B cell (primary cell): ENCODE data around the gene RFTN2. TPM values are rescaled to one million over a fixed set of nuclear protein-coding genes. Genes with fewer than 3 reads are reported as not detected.

Experiments used
- ATAC-seq: fragments of 200-7000 bp; cut with Tn5 transposase; one replicate; pipeline ENCODE4 v1.10.0; 2021; ENCODE audit warnings: low read depth, mild to moderate bottlenecking, moderate number of reproducible peaks, moderate library complexity
- CTCF ChIA-PET: fragments of 350-600 bp; sonication (Branson Sonifier 250); formaldehyde crosslinking; loops from one replicate; lab custom pipeline; 2021; ENCODE audit warnings: antibody characterized with exemption, inconsistent platforms; lab: Charles Lee
- POLR2A ChIA-PET: fragments of 350-600 bp; sonication (Branson Sonifier 250); formaldehyde crosslinking; loops from one replicate; lab custom pipeline; 2021; ENCODE audit warnings: antibody characterized with exemption; lab: Charles Lee
- DNase-seq: peaks from one replicate; pipeline ENCODE4 v3.0.0; 2013
- H2AFZ ChIP-seq: 2 replicates; pipeline ENCODE4 v1.6.1; 2012; ENCODE audit warnings: mild to moderate bottlenecking, low read depth, low read length; ENCODE audit not compliant: insufficient read depth, poor library complexity, severe bottlenecking
- H3K27ac ChIP-seq, 2 donors: 1 replicate in 1 of 2; 2 replicates in 1 of 2; pipeline ENCODE4 v1.5.1; 2012 to 2013; ENCODE audit warnings: low read length in 2 of 2, mild to moderate bottlenecking in 2 of 2, moderate library complexity in 1 of 2
- H3K27me3 ChIP-seq, 4 experiments: fragments of 200-600 bp in 1 of 4; sonication (generic) in 1 of 4; replicated peaks in 1 of 4; 1 replicate in 2 of 4; 2 replicates in 2 of 4; pipeline versions ENCODE4 v1.6.1 to v1.7.0; 2013 to 2016; ENCODE audit warnings: low read length in 3 of 4, mild to moderate bottlenecking in 2 of 4, mixed read lengths in 1 of 4, moderate library complexity in 1 of 4; ENCODE audit not compliant: insufficient read depth in 4 of 4, control insufficient read depth in 3 of 4; ENCODE audit errors: control extremely low read depth in 1 of 4
- H3K36me3 ChIP-seq, 2 experiments: replicated peaks in 1 of 2; 1 replicate in 1 of 2; 2 replicates in 1 of 2; pipeline versions ENCODE4 v1.6.1 to v1.7.1; 2013; ENCODE audit warnings: low read length in 1 of 2; ENCODE audit not compliant: insufficient read depth in 2 of 2, control insufficient read depth in 1 of 2; ENCODE audit errors: control extremely low read depth in 1 of 2, extremely low read depth in 1 of 2
- H3K4me1 ChIP-seq, 2 donors: fragments of 200-600 bp in 1 of 2; sonication (generic) in 1 of 2; 1 replicate in 1 of 2; 2 replicates in 1 of 2; pipeline versions ENCODE4 v1.5.1 to v1.6.1; 2013 to 2017; ENCODE audit warnings: low read length in 2 of 2; ENCODE audit not compliant: control insufficient read depth in 2 of 2, insufficient read depth in 2 of 2
- H3K4me2 ChIP-seq: replicated peaks from 2 replicates; pipeline ENCODE3; 2012; ENCODE audit warnings: mild to moderate bottlenecking, low read depth, low read length; ENCODE audit not compliant: poor library complexity, severe bottlenecking
- H3K4me3 ChIP-seq, 5 experiments: fragments of 200-600 bp in 1 of 5; sonication (generic) in 1 of 5; 1 replicate in 3 of 5; 2 replicates in 2 of 5; pipeline versions ENCODE4 v1.5.1 to v1.7.0; 2011 to 2016; ENCODE audit warnings: low read length in 4 of 5, mild to moderate bottlenecking in 4 of 5, low read depth in 2 of 5, control low read depth in 1 of 5, moderate library complexity in 1 of 5; ENCODE audit not compliant: insufficient read depth in 1 of 5; ENCODE audit errors: control extremely low read depth in 1 of 5, extremely low read depth in 1 of 5
- H3K79me2 ChIP-seq: fragments of 200-600 bp; sonication (generic); one replicate; pipeline ENCODE4 v1.6.0; 2016; ENCODE audit warnings: low read length; ENCODE audit not compliant: control insufficient read depth, insufficient read depth
- H3K9ac ChIP-seq: fragments of 200-600 bp; sonication (generic); 2 replicates; pipeline ENCODE4 v1.6.1; 2017; ENCODE audit warnings: mild to moderate bottlenecking, low read length, moderate library complexity
- H3K9me3 ChIP-seq, 3 donors: one replicate each; pipeline versions ENCODE4 v1.6.1 to v1.7.1; 2013; ENCODE audit warnings: low read length in 2 of 3; ENCODE audit not compliant: control insufficient read depth in 2 of 3, insufficient read depth in 1 of 3; ENCODE audit errors: control extremely low read depth in 1 of 3
- H4K20me1 ChIP-seq: 2 replicates; pipeline ENCODE4 v1.6.0; 2012; ENCODE audit warnings: mild to moderate bottlenecking, low read length; ENCODE audit not compliant: insufficient read depth, control insufficient read depth, poor library complexity, severe bottlenecking
- H3K27ac Mint-ChIP-seq: one replicate; pipeline ENCODE4 v1.8.0; 2021; ENCODE audit warnings: mixed read lengths
- H3K27me3 Mint-ChIP-seq: one replicate; pipeline ENCODE4 v1.8.0; 2021; ENCODE audit warnings: mixed read lengths
- H3K4me1 Mint-ChIP-seq: one replicate; pipeline ENCODE4 v1.8.0; 2021; ENCODE audit warnings: mixed read lengths
- H3K4me3 Mint-ChIP-seq: one replicate; pipeline ENCODE4 v1.8.0; 2021; ENCODE audit warnings: mixed read lengths
- H3K9me3 Mint-ChIP-seq: one replicate; pipeline ENCODE4 v1.8.0; 2022; ENCODE audit warnings: mixed read lengths; ENCODE audit not compliant: insufficient read depth
- EZH2 ChIP-seq: IDR thresholded peaks from 2 replicates; pipeline ENCODE4 v1.6.1; 2012; ENCODE audit warnings: borderline replicate concordance, low read depth, mild to moderate bottlenecking, moderate library complexity, low read length; ENCODE audit not compliant: insufficient read depth, poor library complexity, severe bottlenecking
- WGBS: methylation state at CpG from one replicate; pipeline ENCODE4 v1.1.5; 2013; ENCODE audit warnings: missing lambda C conversion rate; ENCODE audit not compliant: insufficient coverage; 5-methylcytosine and 5-hydroxymethylcytosine counted together
- intact Hi-C: fragments of 100-400 bp; cut with micrococcal nuclease; formaldehyde crosslinking; loops from one replicate; pipeline ENCODE4 v1.10.0; 2022
- polyA plus RNA-seq: library from polyadenylated mRNA; depleted of rRNA; stranded (reverse); fragments of >200 nt; gene quantifications from 2 replicates; pipeline ENCODE4 v1.2.3, GENCODE V29; 2012
- total RNA-seq, 2 donors: library from RNA; stranded (reverse); fragments of 120-200 nt in 1 of 2; gene quantifications; 1 replicate in 1 of 2; 2 replicates in 1 of 2; pipeline versions ENCODE4 v1.2.3 to v1.2.4, GENCODE V29; 2013 to 2022
- TF ChIP-seq, protein P1 (sequence below): fragments of 200-600 bp; IDR thresholded peaks from one replicate; pipeline ENCODE4 v1.8.0; 2022; ENCODE audit warnings: antibody characterized with exemption, mild to moderate bottlenecking

Gene RFTN2
- total and polyA plus RNA-seq, 2 donors (not counting 1 experiment from before 2014, with no cell fraction given): not detected

DNA sequence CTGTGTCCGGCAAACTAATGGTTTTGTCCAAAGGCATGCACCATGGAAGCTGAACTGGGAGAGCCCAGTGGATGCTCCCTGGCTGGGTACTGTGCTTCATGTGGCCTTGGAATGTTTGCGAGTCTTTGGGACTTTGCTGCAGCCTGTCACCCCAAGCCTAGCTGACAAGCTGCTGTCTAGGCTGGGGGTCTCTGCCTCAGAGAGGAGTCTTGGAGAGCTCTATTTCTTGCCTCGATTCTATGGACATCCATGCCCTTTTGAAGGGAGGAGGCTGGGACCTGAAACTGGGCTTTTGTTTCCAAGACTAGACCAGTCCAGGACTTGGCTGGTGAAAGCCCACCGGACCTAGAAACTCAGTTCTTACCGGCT, 31.4 kb upstream of the RFTN2 start:
- Histone ChIP-seq H3K4me2 (peak overlapping the region; percentile 95), H3K36me3 (peaks cover 6% of the 10 kb centered on the region in 2 experiments), H3K4me1 (peaks cover 31 to 33% of the 10 kb centered on the region in 2 donors), H3K27ac (no peak overlapping the region), H3K9me3 (peaks cover 0 to 1% (median 0%) of the 10 kb centered on the region in 3 donors), H3K4me3 (peak overlapping the region in 3 of 5 experiments; percentile 78 to 85 (median 80)), H4K20me1 (peaks cover 30% of the 10 kb centered on the region), H2AFZ (no peak overlapping the region), H3K79me2 (peaks cover 43% of the 10 kb centered on the region), H3K9ac (peak overlapping the region; percentile 85), H3K27me3 (peaks cover 0 to 2% (median 0%) of the 10 kb centered on the region in 4 experiments)
- Mint-ChIP-seq H3K4me3 (peak overlapping the region; percentile 92), H3K27ac (no peak overlapping the region), H3K27me3 (peaks cover 3% of the 10 kb centered on the region), H3K4me1 (peaks cover 50% of the 10 kb centered on the region), H3K9me3 (no peaks in the 10 kb centered on the region)
- CTCF ChIA-PET: interaction anchor here (2.0 to 3.4 kb wide), 3 partner anchors 9 to 590 kb away, joined by 11 to 15 read pairs (median 13); no protein-coding TSS in a partner anchor
- 95% methylated on average over 2 of the region's 5 CpGs for WGBS
- intact Hi-C loops: loop anchor here (1.0 to 10.0 kb wide), 3 partner anchors 71 to 782 kb away; partner anchors contain the start of genes MOB4 and PGAP1
- TF ChIP-seq, protein P1, sequence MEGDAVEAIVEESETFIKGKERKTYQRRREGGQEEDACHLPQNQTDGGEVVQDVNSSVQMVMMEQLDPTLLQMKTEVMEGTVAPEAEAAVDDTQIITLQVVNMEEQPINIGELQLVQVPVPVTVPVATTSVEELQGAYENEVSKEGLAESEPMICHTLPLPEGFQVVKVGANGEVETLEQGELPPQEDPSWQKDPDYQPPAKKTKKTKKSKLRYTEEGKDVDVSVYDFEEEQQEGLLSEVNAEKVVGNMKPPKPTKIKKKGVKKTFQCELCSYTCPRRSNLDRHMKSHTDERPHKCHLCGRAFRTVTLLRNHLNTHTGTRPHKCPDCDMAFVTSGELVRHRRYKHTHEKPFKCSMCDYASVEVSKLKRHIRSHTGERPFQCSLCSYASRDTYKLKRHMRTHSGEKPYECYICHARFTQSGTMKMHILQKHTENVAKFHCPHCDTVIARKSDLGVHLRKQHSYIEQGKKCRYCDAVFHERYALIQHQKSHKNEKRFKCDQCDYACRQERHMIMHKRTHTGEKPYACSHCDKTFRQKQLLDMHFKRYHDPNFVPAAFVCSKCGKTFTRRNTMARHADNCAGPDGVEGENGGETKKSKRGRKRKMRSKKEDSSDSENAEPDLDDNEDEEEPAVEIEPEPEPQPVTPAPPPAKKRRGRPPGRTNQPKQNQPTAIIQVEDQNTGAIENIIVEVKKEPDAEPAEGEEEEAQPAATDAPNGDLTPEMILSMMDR: no peak
- no peak for TF ChIP-seq EZH2
- DNase-seq: peak; percentile 13
- POLR2A ChIA-PET: no interaction called here
- no peak for ATAC-seq
